ENCODE results near the gene IL17B. TPM values are rescaled to one million over a fixed set of nuclear protein-coding genes. Genes with fewer than 3 reads are reported as not detected.

Gene IL17B
- total and polyA plus RNA-seq, 2 experiments from 2014 or later = not detected

GRCh38 chr5:149387982-149388381 is 8.9 kb upstream of the IL17B start:
- no peaks in the 10 kb centered on the region for H3F3A ChIP-seq (replicated peaks; ENCODE audit: low read depth)
- Mint-ChIP-seq H3K27ac (no peak overlapping the region), H3K4me1 (no peaks in the 10 kb centered on the region)

More at GRCh38 chr5:149387982-149388381, 8.9 kb upstream of the IL17B start:
- Histone ChIP-seq H3K4me2 (no peak overlapping the region), H3K4me1 (ENCODE audit: insufficient read depth) (no peaks in the 10 kb centered on the region), H3K9me2 (ENCODE audit: insufficient read depth) (no peaks in the 10 kb centered on the region), H4K20me1 (replicated peaks; ENCODE audit: insufficient read depth) (no peaks in the 10 kb centered on the region), H2AFZ (no peak overlapping the region), H3K27ac (ENCODE audit: low read depth) (no peak overlapping the region), H3K79me2 (replicated peaks; ENCODE audit: insufficient read depth) (no peaks in the 10 kb centered on the region), H3K4me3 (no peak overlapping the region), H3K36me3 (ENCODE audit: insufficient read depth) (no peaks in the 10 kb centered on the region), H3K27me3 (ENCODE audit: insufficient read depth) (no peaks in the 10 kb centered on the region)
- Mint-ChIP-seq H3K36me3 (ENCODE audit: low read depth) (no peaks in the 10 kb centered on the region), H3K9me3 (no peaks in the 10 kb centered on the region), H3K4me3 (no peak overlapping the region), H3K27me3 (ENCODE audit: insufficient read depth, low read depth, poor library complexity) (peaks cover 5% of the 10 kb centered on the region)
- TF ChIP-seq STAT1 (IDR thresholded peaks at IDR 0.05; ENCODE audit: unreplicated experiment) = no peak
- TF ChIP-seq REST (IDR thresholded peaks at IDR 0.05; ENCODE audit: unreplicated experiment) = no peak
- no peak for TF ChIP-seq ZNF114 (CRISPR knock-in tag; IDR thresholded peaks at IDR 0.05)
- TF ChIP-seq, protein P1, sequence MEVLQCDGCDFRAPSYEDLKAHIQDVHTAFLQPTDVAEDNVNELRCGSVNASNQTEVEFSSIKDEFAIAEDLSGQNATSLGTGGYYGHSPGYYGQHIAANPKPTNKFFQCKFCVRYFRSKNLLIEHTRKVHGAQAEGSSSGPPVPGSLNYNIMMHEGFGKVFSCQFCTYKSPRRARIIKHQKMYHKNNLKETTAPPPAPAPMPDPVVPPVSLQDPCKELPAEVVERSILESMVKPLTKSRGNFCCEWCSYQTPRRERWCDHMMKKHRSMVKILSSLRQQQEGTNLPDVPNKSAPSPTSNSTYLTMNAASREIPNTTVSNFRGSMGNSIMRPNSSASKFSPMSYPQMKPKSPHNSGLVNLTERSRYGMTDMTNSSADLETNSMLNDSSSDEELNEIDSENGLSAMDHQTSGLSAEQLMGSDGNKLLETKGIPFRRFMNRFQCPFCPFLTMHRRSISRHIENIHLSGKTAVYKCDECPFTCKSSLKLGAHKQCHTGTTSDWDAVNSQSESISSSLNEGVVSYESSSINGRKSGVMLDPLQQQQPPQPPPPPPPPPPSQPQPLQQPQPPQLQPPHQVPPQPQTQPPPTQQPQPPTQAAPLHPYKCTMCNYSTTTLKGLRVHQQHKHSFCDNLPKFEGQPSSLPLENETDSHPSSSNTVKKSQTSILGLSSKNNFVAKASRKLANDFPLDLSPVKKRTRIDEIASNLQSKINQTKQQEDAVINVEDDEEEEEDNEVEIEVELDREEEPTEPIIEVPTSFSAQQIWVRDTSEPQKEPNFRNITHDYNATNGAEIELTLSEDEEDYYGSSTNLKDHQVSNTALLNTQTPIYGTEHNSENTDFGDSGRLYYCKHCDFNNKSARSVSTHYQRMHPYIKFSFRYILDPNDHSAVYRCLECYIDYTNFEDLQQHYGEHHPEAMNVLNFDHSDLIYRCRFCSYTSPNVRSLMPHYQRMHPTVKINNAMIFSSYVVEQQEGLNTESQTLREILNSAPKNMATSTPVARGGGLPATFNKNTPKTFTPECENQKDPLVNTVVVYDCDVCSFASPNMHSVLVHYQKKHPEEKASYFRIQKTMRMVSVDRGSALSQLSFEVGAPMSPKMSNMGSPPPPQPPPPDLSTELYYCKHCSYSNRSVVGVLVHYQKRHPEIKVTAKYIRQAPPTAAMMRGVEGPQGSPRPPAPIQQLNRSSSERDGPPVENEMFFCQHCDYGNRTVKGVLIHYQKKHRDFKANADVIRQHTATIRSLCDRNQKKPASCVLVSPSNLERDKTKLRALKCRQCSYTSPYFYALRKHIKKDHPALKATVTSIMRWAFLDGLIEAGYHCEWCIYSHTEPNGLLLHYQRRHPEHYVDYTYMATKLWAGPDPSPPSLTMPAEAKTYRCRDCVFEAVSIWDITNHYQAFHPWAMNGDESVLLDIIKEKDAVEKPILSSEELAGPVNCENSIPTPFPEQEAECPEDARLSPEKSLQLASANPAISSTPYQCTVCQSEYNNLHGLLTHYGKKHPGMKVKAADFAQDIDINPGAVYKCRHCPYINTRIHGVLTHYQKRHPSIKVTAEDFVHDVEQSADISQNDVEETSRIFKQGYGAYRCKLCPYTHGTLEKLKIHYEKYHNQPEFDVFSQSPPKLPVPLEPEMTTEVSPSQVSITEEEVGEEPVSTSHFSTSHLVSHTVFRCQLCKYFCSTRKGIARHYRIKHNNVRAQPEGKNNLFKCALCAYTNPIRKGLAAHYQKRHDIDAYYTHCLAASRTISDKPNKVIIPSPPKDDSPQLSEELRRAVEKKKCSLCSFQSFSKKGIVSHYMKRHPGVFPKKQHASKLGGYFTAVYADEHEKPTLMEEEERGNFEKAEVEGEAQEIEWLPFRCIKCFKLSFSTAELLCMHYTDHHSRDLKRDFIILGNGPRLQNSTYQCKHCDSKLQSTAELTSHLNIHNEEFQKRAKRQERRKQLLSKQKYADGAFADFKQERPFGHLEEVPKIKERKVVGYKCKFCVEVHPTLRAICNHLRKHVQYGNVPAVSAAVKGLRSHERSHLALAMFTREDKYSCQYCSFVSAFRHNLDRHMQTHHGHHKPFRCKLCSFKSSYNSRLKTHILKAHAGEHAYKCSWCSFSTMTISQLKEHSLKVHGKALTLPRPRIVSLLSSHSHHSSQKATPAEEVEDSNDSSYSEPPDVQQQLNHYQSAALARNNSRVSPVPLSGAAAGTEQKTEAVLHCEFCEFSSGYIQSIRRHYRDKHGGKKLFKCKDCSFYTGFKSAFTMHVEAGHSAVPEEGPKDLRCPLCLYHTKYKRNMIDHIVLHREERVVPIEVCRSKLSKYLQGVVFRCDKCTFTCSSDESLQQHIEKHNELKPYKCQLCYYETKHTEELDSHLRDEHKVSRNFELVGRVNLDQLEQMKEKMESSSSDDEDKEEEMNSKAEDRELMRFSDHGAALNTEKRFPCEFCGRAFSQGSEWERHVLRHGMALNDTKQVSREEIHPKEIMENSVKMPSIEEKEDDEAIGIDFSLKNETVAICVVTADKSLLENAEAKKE (CRISPR knock-in tag; IDR thresholded peaks at IDR 0.05) = no peak
- TF ChIP-seq POLR2AphosphoS5 (IDR thresholded peaks at IDR 0.05; ENCODE audit: low read depth) = no peak
- TF ChIP-seq EZH2 (IDR thresholded peaks at IDR 0.05; ENCODE audit: low read depth, unreplicated experiment) = no peak
- TF ChIP-seq NANOG (IDR thresholded peaks at IDR 0.05; ENCODE audit: borderline replicate concordance) = no peak
- TF ChIP-seq CTCF (conservative IDR thresholded peaks at IDR 0.05; ENCODE audit: low read depth in 2 of 2) = no peak
- TF ChIP-seq, protein P2, sequence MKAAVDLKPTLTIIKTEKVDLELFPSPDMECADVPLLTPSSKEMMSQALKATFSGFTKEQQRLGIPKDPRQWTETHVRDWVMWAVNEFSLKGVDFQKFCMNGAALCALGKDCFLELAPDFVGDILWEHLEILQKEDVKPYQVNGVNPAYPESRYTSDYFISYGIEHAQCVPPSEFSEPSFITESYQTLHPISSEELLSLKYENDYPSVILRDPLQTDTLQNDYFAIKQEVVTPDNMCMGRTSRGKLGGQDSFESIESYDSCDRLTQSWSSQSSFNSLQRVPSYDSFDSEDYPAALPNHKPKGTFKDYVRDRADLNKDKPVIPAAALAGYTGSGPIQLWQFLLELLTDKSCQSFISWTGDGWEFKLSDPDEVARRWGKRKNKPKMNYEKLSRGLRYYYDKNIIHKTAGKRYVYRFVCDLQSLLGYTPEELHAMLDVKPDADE (IDR thresholded peaks at IDR 0.05) = no peak
- TF ChIP-seq EZH2phosphoT487 (IDR thresholded peaks at IDR 0.05; ENCODE audit: unreplicated experiment) = no peak
- TF ChIP-seq ZNF331 (CRISPR knock-in tag; IDR thresholded peaks at IDR 0.05; ENCODE audit: low read depth) = no peak
- TF ChIP-seq JUNB (IDR thresholded peaks at IDR 0.05; ENCODE audit: unreplicated experiment) = no peak
- TF ChIP-seq CREB1 (CRISPR knock-in tag; IDR thresholded peaks at IDR 0.05; ENCODE audit: low read depth) = no peak
- no peak for DNase-seq (ENCODE audit: low spot score)
- ATAC-seq = no peak

Measured in GM23338 (cell line).